Sigmoid colon (tissue), 4 donors: ENCODE results near the gene MYOD1.

ENCODE experiments used
- CTCF ChIP-seq, 4 experiments: fragments of 450-650 bp in 3 of 4; fragments of 200-600 bp in 1 of 4; IDR thresholded peaks; one replicate each; pipeline ENCODE4 v1.5.1; 2016 to 2019; ENCODE audit warnings: antibody characterized with exemption in 4 of 4, mild to moderate bottlenecking in 3 of 4, moderate library complexity in 2 of 4
- EP300 ChIP-seq, 4 donors: sonication (generic); formaldehyde crosslinking; IDR thresholded peaks; one replicate each; pipeline ENCODE4 v1.6.1; 2017; ENCODE audit warnings: antibody characterized with exemption in 4 of 4
- POLR2A ChIP-seq, 2 donors: fragments of 450-650 bp; IDR thresholded peaks; one replicate each; pipeline ENCODE4 v1.6.1; 2016; ENCODE audit warnings: antibody characterized with exemption in 2 of 2, mild to moderate bottlenecking in 2 of 2, moderate library complexity in 2 of 2
- POLR2AphosphoS5 ChIP-seq, 4 donors: sonication (generic); formaldehyde crosslinking; IDR thresholded peaks; one replicate each; pipeline ENCODE4 v1.6.1; 2017; ENCODE audit warnings: antibody characterized with exemption in 4 of 4

GRCh38 chr11:17762309-17762974, 43.1 kb downstream of the MYOD1 start:
- TF ChIP-seq POLR2AphosphoS5 (IDR thresholded peaks at IDR 0.05), result no peak
- no peak for TF ChIP-seq POLR2A (IDR thresholded peaks at IDR 0.05)
- no peak for TF ChIP-seq CTCF (IDR thresholded peaks at IDR 0.05)
- no peak for TF ChIP-seq EP300 (IDR thresholded peaks at IDR 0.05)
